ENCODE measurements around the gene ZDHHC14.

- TF ChIP-seq CTCF (conservative IDR thresholded peaks at IDR 0.05; ENCODE audit: low read depth in 2 of 2) (peak in 1 of 2 experiments; percentile 49; a peak in 2 of 4 replicates), EZH2phosphoT487 (IDR thresholded peaks at IDR 0.05; ENCODE audit: unreplicated experiment) (no peak), ZNF114 (CRISPR knock-in tag; IDR thresholded peaks at IDR 0.05) (no peak)
These were observed 233.1 kb downstream of the ZDHHC14 start for GRCh38 chr6:157614026-157614568.
